Eye (tissue), 1 donor: ENCODE data around the gene PTX3.
A peak's percentile ranks its signal among the peaks of the same experiment; 100 is the strongest.

Experiments used
- DNase-seq: peaks from one replicate; pipeline ENCODE4 v3.0.0-alpha.2; 2015

Gene PTX3

DNA sequence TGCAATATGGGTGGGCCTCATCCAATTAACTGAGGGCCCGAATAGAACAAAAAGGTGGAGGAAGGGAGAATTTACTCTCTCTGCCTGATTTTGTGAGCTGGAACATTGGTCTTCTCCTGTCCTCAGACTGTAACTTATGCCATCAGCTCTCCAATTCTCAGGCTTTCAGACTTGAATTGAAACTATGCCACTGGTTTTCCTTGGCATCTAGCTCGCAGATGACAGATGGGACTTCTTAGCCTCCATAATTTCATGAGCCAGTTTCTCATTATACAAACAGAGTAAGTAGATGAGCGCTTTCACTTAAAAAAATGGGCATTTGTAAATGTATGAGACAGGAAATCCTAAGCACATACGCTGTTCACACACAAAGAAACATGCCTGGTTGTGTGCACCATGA lies 8.7 kb upstream of the PTX3 start:
- no peak for DNase-seq

DNA sequence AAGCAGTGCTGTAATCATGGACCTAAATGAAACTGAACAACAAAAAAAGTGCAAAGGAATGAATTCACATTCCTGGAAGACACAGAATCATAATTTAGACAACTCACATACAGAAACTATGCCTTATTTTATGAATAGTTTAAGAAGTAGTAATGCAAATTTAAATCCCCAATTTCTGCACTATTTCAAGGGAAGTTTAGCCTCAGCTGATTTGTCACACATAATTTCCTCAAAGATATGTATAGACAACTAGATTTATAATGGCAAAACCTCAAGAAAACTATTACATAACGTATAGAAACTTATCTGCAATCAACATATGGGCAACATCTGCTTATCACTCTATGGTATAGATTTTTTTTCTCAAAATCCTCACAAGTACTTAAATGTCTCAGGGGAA lies 7.8 kb upstream of the PTX3 start:
- DNase-seq: no peak

DNA sequence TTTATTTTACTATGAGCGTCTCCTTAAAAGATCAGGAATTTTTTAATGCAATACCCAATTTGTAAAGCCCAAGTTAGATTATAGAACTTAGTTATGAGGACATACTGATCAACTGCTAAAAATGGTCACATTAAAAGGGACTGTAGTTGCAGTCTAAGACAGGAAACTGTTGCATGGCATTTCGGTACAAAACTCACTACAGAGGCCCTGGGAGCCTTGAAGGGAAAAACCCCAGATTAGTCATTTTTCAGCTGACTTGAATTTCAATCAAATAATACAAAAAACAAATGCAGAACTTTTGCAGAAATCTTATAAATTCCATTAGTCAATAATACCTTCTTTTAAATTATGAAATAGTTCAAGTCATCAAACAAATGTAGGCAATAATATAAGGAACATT lies 6.9 kb upstream of the PTX3 start:
- no peak for DNase-seq

DNA sequence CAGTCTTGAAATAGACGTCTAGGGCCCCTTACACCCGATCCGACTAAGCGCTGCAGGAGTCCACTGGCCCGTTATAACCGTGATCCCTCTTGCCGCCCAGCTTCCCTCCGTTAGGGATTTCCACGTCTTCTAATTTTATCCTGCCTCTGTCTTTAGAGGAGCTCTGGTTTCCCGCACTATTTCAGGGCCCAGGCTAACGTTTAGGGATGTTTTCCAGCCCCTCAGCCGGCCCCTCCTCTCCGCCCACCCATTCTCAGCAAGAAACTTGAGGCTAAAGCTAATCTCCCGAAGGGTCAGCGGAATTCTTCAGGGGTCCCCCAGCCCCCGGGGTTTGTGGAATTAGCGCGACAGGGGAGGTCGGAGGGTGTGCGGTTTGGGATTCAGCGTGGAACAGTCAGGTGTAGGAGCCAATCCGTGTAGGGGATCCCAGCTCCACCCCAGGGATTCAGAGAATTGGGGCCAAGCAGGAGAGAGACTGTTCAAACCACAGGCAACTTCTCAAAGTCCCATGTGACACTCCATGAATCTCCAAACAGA lies 1.6 kb downstream of the PTX3 start:
- no peak for DNase-seq

DNA sequence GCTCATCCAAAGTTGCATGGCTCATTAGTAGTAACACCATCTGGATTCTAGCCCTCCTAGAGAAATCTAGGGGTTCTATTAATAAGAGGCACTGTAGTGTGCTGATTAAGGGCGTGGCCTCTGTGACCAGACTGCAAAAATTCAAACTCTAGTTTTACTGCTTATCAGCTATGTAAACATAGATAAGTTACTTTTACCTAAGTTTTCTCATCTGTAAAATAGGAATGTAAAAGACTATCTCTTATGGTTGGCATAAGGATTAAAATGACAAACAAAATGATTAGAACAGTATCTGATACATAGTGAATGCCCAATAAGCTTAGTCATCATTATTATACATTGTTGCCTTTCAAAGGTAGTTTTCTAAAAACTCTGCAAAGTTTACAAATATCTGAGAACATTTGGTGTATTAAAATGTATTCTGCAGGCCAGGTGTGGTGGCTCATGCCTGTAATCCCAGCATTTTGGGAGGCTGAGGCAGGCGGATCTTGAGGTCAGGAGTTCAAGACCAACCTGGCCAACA lies 4.5 kb downstream of the PTX3 start:
- no peak for DNase-seq

DNA sequence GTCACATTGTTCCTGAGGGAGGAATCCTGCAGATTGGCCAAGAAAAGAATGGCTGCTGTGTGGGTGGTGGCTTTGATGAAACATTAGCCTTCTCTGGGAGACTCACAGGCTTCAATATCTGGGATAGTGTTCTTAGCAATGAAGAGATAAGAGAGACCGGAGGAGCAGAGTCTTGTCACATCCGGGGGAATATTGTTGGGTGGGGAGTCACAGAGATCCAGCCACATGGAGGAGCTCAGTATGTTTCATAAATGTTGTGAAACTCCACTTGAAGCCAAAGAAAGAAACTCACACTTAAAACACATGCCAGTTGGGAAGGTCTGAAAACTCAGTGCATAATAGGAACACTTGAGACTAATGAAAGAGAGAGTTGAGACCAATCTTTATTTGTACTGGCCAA lies 6.1 kb downstream of the PTX3 start:
- DNase-seq: no peak

DNA sequence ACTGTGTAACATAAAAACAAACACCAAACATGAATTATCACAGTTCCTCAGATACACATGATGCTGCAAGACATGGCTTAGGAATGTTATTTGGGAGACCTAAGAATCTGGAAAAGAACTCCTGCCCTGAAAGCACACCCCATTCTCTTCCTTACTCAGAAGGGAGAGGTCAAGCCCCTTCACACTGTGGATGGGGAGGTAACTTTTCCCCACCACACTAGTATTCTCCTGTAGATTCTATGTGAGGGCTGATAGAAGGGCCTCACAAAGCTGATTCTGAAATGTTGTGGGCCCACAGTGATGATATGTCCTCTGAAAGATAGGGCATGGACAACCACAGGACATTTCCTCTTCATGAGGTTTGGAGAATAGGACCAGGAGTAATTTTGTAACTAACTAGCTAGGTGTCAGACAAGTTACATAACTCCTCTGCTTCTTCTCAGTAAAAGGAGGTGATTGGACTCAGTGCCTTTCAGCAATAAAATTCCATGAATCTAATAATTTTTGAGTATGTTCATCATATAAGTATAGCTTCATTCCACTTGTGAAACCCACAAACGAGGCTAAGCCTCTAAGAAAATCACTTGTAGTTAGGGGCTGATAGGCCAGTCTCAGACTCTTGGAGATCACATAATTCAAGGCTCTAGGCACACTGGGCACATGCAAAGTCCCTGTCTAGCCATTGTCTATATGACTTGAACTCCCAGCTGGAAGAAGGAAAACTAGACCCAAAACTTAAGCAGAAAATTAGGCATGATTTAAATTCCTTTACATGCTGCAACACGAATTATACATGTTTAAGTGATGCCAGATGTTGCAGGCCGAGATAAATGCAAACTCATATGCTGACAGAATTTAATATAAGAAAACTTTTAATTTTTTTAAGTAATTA lies 7.5 kb downstream of the PTX3 start:
- DNase-seq: no peak

DNA sequence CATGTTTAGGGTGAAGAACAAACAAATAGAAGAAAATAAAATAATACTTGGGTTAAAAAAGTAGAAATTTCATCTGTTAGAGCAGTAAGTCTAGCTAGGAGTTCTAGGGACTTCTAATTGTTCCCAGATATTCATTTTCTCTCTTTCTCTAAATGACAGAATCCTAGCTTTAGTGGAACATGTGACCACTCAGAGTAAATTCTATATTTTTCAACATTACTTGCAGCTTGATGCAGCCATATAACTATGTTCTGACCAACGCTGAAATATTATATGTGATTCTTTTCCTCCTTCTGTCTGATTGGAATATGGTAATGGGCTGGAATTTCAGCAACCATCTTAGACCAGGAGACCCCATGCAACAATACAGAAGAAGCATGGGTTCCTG lies 8.1 kb downstream of the PTX3 start:
- DNase-seq: no peak

DNA sequence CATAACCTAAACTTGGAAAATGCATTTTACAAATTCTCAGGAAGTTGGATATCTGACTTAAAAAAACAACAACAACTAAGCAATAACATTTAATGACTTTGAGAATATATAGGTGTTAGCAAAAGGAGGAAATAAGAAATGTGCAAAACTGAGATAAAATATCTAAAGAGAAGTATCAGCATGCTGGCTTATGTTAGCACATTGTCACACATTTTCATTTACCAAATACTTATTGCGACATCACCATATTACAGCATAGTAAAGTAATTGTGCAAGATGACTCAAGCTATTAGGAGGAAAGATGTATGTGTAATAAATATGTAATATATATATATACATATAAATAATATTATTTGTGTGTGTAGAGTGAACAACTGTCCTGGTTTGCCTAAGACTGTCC lies 9.2 kb downstream of the PTX3 start:
- DNase-seq: no peak

DNA sequence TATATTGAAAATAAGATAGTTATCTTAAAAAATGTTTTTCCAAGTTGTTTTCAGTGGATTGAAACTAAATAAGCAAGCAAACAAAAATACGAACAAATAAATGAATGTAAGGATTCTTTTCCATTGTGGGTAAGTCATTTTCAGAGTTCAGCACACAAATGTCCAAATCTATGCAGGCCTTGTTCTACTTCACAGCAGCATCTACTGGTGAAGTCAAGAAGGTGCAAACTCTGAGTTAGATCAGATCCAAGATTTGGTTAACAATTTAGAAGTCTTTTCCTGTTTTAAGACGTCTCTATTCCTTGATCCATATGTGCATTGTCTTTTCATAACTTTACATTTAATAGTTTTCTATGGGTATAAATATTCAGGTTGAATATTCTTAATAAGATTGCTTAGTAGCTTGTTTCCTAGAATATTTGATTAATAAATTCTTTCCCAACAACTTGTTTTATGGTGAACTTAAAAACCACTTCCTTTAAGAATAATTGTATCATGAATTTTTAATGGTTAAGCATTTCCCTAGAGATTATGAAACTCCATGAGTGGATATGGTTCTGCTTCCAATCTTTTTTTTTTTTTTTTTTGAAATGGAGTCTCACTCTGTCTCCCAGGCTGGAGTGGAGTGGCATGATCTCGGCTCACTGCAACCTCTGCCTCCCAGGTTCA lies 10.5 kb downstream of the PTX3 start:
- no peak for DNase-seq

DNA sequence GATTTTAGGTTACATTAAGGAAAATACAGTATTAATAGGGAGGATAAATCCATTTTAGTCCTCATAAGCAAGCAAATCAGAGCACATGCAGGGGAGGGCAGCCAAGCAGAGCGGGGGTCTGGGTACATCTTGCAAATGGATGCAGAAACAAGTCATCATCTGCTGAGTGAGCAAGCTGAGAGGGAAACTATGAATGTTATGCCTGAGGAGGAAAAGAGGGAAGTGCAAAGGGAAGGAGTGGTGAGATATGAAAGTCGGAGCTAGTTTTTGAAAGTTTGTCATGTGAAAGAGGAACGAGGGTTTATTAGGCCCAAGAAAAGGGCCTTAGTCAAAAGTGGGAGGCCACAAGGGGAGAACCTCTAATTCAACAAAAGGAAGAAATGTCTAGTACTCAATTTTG lies 15.4 kb downstream of the PTX3 start:
- no peak for DNase-seq

DNA sequence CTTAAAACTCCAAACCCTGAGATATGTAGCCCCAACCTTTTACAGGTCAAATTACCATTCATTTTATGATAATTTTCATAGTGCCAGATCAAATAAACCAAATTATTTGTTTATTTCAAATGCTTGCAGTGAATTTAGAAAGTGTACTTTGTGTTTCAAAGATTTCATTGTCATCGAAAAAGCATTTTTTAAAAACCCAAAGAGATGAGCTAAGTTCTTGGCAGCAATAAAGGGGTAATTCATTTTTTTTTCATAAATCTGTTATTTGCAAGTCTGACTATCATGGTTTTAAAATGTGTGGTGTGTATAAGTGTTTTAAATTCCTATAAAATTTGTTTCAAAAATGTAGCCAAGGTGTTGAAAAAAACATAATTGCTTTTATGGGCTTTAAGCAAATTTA lies 17.2 kb downstream of the PTX3 start:
- DNase-seq: no peak

DNA sequence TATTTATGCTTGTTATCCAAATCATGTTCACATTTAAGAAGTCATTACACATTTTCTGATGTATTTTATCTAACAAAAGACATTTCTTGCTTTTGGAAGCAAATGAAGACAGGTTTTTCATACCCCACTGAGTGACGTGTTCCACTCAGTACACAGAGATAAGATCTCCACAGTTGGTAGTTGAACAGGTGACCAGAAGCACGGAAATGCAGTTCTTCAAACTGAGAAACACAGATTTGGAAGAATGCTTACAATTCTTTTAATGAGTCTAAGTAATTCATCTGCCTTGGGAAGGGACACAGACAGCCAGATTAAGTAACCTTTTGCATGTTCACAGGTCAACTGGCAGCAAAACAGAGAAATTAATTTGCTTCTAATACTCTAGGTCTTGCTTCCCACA lies 23.1 kb downstream of the PTX3 start:
- no peak for DNase-seq

DNA sequence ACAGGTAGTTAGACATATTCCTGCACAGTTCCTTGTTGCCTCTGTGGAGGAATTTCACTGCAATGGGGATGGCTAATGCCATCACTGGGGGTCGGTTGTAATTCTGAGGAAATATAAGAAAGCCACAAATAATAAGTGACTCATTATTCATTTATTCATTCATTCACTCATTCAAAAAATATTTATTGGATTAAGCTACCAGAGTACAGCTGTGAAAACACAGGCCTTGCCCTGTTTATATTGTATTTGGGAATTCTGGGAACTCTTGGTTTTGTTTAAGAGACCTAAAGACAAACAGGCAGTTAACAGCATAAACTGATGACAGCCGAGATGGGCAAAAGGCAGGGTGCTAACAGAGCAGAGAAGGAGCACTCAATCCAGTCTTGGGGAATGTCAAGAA lies 23.6 kb downstream of the PTX3 start:
- no peak for DNase-seq

DNA sequence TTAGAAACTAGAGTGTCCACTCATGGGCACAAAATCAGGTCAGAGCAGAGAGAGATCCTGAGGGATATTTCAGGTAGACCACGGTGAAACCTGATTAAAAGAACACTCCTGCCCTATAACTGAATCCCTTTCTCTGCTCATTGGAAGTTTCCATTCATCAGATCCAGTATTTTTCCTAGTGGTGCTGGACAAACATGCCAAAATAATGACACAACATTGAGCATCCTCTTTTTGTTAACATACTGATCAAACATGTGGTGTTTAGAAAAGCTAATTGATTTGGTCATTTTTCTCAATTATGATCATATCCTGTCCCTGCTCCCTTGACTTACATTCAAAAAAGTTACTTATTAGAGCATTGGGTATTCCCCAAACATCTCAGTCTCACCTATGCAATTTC lies 27.2 kb downstream of the PTX3 start:
- no peak for DNase-seq

DNA sequence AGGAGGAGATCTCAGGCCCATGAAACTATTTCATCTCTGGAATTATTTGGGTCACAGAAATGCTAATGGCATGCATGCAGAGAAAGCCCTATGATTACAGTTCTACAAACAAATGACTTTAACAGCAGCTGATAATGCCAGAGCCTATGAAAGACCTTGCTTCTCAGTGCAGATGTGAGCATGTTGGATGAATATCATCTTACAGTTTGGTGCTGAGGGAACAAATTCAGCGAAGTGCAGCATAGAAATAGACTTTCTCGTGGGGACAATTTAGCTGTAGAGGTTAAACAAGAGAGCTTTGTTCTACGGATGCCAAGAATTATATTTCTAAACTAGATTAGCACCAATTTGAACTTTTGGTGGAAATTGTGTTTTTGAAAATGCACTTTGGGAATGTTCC lies 27.7 kb downstream of the PTX3 start:
- DNase-seq: peak; percentile 26

DNA sequence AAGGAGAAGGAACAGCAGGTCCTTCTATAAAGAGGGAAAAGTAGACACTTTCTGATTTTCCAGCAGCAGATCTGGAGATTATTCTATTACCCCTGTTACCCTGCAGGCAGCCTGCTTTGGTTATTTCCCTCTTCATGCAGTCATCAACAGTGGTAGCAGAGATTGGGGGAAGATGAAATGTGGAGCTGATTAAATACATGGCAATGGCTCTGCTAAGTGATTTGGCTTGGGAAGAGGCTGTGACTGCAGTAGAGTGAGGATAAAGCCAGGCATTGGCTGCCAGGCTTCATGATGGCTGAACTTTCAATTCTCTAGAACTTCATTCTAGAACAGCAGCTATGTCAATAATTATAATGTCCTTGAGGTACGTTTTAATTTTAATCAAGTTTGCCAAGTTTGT lies 29.1 kb downstream of the PTX3 start:
- DNase-seq: no peak

DNA sequence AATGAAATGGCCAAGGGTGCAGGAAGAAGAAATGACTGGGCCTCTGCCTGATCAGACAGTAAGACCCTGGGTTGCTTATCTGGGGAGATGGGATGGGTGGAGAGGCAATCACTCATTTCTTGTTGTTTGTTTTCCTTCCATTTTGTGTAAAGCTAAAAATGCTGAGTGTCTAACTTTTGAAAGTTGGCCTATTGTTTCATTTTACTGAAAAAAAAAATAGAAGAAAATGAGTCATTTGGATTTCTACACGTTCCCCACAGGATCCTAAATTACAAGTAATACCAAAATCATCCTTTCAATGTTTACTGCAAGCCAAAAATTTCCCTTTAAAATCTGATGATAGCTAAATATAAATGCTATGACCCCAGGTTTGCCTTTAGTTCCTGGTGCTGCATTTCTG lies 30.6 kb downstream of the PTX3 start:
- DNase-seq: no peak

DNA sequence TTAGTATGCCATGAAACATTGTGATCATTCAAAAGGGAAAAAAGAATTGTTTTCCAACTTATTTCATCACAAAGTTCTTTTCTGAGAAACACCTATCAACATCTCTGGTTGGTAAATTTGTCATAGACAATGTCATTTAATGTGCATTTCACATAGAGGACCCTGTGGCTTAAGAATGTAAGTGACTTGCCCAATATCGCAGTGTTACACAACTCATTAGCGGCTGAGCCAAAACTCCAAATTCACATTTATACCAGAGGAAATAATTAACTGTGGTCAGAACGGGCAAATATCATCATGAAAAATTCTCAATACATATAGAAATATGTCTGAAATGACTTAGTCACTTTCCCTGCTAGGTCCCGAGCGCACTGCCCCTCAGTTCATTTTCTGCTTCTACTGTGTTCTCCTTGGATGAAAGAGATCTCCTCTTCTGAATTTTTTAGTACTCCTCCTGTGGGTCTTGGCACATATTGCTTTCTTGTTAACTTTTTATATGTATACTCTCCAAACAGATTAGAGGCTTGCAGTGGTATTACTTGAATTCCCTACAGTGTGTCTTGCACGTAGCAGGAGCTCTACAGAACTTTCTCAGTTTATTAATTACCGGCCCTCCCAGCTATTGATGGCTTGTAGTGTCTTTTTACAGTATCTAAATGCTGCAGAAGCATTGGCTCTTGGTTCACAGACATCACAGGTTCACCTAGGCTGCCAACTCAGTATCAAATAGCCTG lies 33.1 kb downstream of the PTX3 start:
- no peak for DNase-seq

DNA sequence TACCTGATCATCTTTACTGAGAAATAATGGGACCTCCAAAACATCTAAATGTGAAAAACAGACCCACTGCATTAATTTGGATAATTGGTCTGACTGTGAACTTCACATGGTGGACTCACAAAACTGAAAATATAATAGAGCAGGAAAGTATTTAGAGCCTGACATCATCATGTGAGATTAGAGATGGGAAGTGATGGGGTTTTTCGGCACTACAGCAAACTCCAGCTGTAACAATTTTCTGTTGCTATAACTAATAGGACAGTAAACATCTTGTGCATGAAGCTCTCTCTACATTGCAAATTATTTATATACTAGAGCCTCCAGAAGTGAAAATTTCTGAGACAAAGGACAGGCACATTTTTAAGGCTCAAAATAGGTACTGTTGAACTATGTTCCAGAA lies 34.4 kb downstream of the PTX3 start:
- DNase-seq: no peak

DNA sequence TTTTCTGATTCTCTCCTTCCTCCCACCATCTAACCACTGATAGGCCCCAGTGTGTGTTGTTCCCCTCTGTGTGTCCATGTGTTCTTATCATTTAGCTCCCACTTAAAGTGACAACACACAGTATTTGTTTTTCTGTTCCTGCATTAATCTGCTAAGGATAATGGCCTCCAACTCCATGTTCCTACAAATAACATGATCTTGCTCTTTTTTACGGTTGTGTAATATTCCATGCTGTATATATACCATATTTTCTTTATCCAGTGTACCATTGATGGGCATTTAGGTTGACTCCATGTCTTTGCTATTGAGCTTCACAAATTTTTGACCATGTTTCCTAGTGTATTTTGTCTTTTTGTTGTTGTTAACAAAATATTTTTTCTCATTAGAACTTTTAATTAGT lies 36.0 kb downstream of the PTX3 start:
- DNase-seq: no peak

DNA sequence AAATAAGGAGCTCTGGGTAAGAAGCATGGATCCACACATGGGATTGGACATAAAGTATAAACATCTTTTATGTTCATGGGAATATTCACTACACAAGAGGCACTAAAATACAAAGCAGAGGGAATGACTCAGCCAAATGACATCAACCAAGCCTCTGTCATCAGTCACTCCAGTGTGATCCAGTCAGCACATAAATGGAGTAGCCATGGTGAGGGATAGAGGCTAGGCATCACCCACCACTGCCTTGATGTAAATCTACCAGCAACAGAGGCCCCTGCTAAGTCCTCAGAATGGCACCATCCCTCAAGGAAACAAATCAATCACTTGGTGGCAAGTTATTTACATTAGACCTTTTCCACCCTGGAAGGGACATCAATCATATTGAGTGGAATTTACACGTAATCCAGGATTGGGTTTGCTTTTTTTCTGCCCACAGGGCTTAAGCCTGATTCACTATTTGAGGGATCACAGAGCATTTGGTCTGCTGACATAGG lies 39.3 kb downstream of the PTX3 start:
- DNase-seq: no peak

DNA sequence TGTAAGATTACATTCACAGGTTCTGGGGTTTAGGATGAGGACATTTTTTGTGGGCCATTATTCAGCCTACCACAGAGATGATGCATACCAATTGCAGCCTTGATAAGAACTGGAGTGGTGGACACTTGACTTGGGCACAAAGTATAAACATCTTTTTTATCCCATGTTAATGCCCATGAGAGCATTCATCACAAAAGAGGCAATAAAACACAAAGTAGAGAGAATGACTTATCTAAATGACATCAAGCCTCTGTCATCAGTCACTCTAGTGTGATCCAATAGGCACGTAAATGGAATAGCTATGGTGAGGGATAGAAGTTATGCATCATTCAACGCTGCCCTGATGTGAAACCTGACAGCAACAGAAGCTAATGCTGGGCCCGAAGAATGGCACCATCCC lies 40.8 kb downstream of the PTX3 start:
- no peak for DNase-seq
